Panc1 (cell line): ENCODE data around the gene TMEM131L. TPM values are rescaled to one million over a fixed set of nuclear protein-coding genes. Genes with fewer than 3 reads are reported as not detected.
"Not testable (repeated sequence)": the region's sequence is repeated elsewhere in the genome, so short reads cannot be mapped to it uniquely, and the experiment has no call there.

ENCODE experiments used
- ATAC-seq: fragments of 200-7000 bp; cut with Tn5 transposase; 2 replicates; pipeline ENCODE4 v1.9.1; 2020; ENCODE audit warnings: mild to moderate bottlenecking, moderate library complexity
- BruUV-seq: library from RNA; stranded (reverse); fragments of 400-500 nt; replicated peaks from 2 replicates; lab custom pipeline; 2021; lab: Mats Ljungman, UMichigan
- CTCF ChIA-PET: fragments of 300-600 bp; sonication (Branson Sonifier 250); formaldehyde crosslinking; loops from one replicate; lab custom pipeline; 2022; ENCODE audit warnings: antibody characterized with exemption; lab: Charles Lee
- POLR2A ChIA-PET: fragments of 300-600 bp; sonication (Branson Sonifier 250); formaldehyde crosslinking; loops from one replicate; lab custom pipeline; 2022; ENCODE audit warnings: antibody characterized with exemption; lab: Charles Lee
- DNase-seq: peaks from one replicate; pipeline ENCODE4 v3.0.0-alpha.2; 2010; ENCODE audit warnings: low read depth, low spot score
- H3K27ac ChIP-seq: 2 replicates; pipeline ENCODE4 v1.5.1; 2011; ENCODE audit warnings: mild to moderate bottlenecking, low read length, inconsistent platforms
- H3K27me3 ChIP-seq: fragments of 200-500 bp; sonication (Bioruptor generic); 2 replicates; pipeline ENCODE4 v1.6.0; 2014; ENCODE audit warnings: low read length, inconsistent platforms; ENCODE audit not compliant: control insufficient read depth, insufficient read depth
- H3K36me3 ChIP-seq: fragments of 200-500 bp; sonication (Bioruptor generic); 2 replicates; pipeline ENCODE4 v1.5.1; 2014; ENCODE audit warnings: inconsistent platforms, mild to moderate bottlenecking, low read length, moderate library complexity; ENCODE audit not compliant: control insufficient read depth, insufficient read depth
- H3K4me1 ChIP-seq: 2 replicates; pipeline ENCODE4 v1.5.1; 2011; ENCODE audit warnings: inconsistent platforms, mild to moderate bottlenecking, low read length, moderate library complexity; ENCODE audit not compliant: control insufficient read depth, insufficient read depth
- H3K4me3 ChIP-seq, 2 experiments: 2 replicates each; pipeline ENCODE4 v1.5.1; 2011 to 2012; ENCODE audit warnings: low read depth in 2 of 2, low read length in 2 of 2, mild to moderate bottlenecking in 2 of 2, inconsistent platforms in 1 of 2, moderate library complexity in 1 of 2
- H3K9me3 ChIP-seq: fragments of 200-500 bp; sonication (Bioruptor generic); 2 replicates; pipeline ENCODE4 v1.5.1; 2014; ENCODE audit warnings: low read depth, mild to moderate bottlenecking, inconsistent platforms, low read length, moderate library complexity; ENCODE audit not compliant: control insufficient read depth, insufficient read depth
- CTCF ChIP-seq: fragments of 450-650 bp; IDR thresholded peaks from 2 replicates; pipeline ENCODE4 v1.5.1; 2017; ENCODE audit warnings: mild to moderate bottlenecking
- REST ChIP-seq, 2 experiments: IDR thresholded peaks; 2 replicates each; pipeline ENCODE4 v1.6.1; 2011 to 2012; ENCODE audit warnings: low read depth in 2 of 2, control low read depth in 1 of 2, low read length in 1 of 2, mild to moderate bottlenecking in 1 of 2, moderate library complexity in 1 of 2; ENCODE audit not compliant: insufficient read depth in 1 of 2
- TCF7L2 ChIP-seq: IDR thresholded peaks from 2 replicates; pipeline ENCODE4 v1.6.1; 2011; ENCODE audit warnings: mild to moderate bottlenecking, low read depth, low read length, inconsistent platforms
- in situ Hi-C: cut with HindIII; loops from 2 replicates; pipeline ENCODE4 v1.10.0; 2016; ENCODE audit warnings: low sequenced_read_pairs, low pct_unique_long_range_greater_than_20kb
- intact Hi-C: fragments of 100-400 bp; cut with micrococcal nuclease; formaldehyde crosslinking; loops from one replicate; pipeline ENCODE4 v1.10.0; 2022; ENCODE audit not compliant: unreplicated experiment
- total RNA-seq: library from RNA; stranded (reverse); gene quantifications from one replicate; pipeline ENCODE4 v1.2.1, GENCODE V29; 2021; ENCODE audit not compliant: unreplicated experiment

Gene TMEM131L
- total RNA-seq, 1 experiment from 2014 or later: 13.5 TPM

GRCh38 chr4:153449338-153449737, 16.8 kb upstream of the TMEM131L start:
- POLR2A ChIA-PET: no interaction called here
- TF ChIP-seq REST (IDR thresholded peaks at IDR 0.05; ENCODE audit: insufficient read depth in 1 of 2, low read depth in 2 of 2, low read length in 1 of 2): no peak
- intact Hi-C loops: no loop called here
- no peaks in the 10 kb centered on the region for H3K36me3 ChIP-seq
- no peaks in the 10 kb centered on the region for H3K9me3 ChIP-seq
- in situ Hi-C loops: no loop called here
- ATAC-seq (no peak), DNase-seq (no peak)
- no TSS peak for BruUV-seq
- no peak overlapping the region for H3K27ac ChIP-seq
- no peak overlapping the region for H3K4me3 ChIP-seq
- no peaks in the 10 kb centered on the region for H3K4me1 ChIP-seq
- H3K27me3 ChIP-seq: no peaks in the 10 kb centered on the region
- CTCF ChIA-PET: no interaction called here

GRCh38 chr4:153450544-153450917, 15.6 kb upstream of the TMEM131L start:
- TF ChIP-seq CTCF: no peak
- no peak for TF ChIP-seq REST (IDR thresholded peaks at IDR 0.05; ENCODE audit: insufficient read depth in 1 of 2, low read depth in 2 of 2, low read length in 1 of 2)
- TF ChIP-seq TCF7L2: no peak
- Histone ChIP-seq H3K36me3 (no peaks in the 10 kb centered on the region), H3K27me3 (no peaks in the 10 kb centered on the region), H3K9me3 (no peaks in the 10 kb centered on the region), H3K27ac (no peak overlapping the region), H3K4me1 (no peaks in the 10 kb centered on the region), H3K4me3 (no peak overlapping the region)
- in situ Hi-C loops: no loop called here
- no peak for DNase-seq
- no peak for ATAC-seq
- ChIA-PET POLR2A (no interaction called here), CTCF (no interaction called here)
- intact Hi-C loops: no loop called here
- no TSS peak for BruUV-seq

- H3K9me3 ChIP-seq, H3K27me3 ChIP-seq, CTCF ChIA-PET, H3K27ac ChIP-seq, ATAC-seq, H3K36me3 ChIP-seq, DNase-seq, in situ Hi-C loops, POLR2A ChIA-PET, H3K4me3 ChIP-seq, H3K4me1 ChIP-seq, intact Hi-C loops, BruUV-seq: not testable (repeated sequence)
These were observed 15.0 kb upstream of the TMEM131L start for GRCh38 chr4:153451145-153451544.
